SU-DHL-6 (cell line): ENCODE results near the gene OSBPL2.

Experiments used
- H2AFZ ChIP-seq: fragments of 200-600 bp; sonication (generic); 2 replicates; pipeline ENCODE4 v1.6.1; 2014; ENCODE audit warnings: low read depth, mild to moderate bottlenecking, moderate library complexity, mixed read lengths, antibody characterized with exemption, low read length; ENCODE audit not compliant: severe bottlenecking
- H3F3A ChIP-seq: fragments of 200-600 bp; shearing (Covaris generic); 2 replicates; pipeline ENCODE4 v1.6.0; 2016; ENCODE audit warnings: antibody characterized with exemption, mild to moderate bottlenecking; ENCODE audit not compliant: insufficient read depth
- H3K27ac ChIP-seq: fragments of 200-600 bp; sonication (generic); 2 replicates; pipeline ENCODE4 v1.5.1; 2016; ENCODE audit warnings: low read depth, mild to moderate bottlenecking, low read length, moderate library complexity, mixed read lengths
- H3K27me3 ChIP-seq: fragments of 200-600 bp; sonication (generic), shearing (Covaris generic); 2 replicates; pipeline ENCODE4 v1.6.0; 2014; ENCODE audit warnings: mild to moderate bottlenecking, low read length
- H3K36me3 ChIP-seq: fragments of 200-600 bp; sonication (generic); 2 replicates; pipeline ENCODE4 v1.6.1; 2014; ENCODE audit warnings: mild to moderate bottlenecking, low read length, mixed read lengths
- H3K4me2 ChIP-seq: fragments of 300-600, 200-600 bp; shearing (Covaris generic), sonication (generic); 2 replicates; pipeline ENCODE4 v1.6.0; 2014; ENCODE audit warnings: low read length, low read depth, mild to moderate bottlenecking; ENCODE audit not compliant: poor library complexity, severe bottlenecking
- H3K4me3 ChIP-seq: fragments of 200-600 bp; sonication (generic); 2 replicates; pipeline ENCODE4 v1.5.1; 2014; ENCODE audit warnings: antibody characterized with exemption, low read length, mild to moderate bottlenecking, mixed read lengths; ENCODE audit not compliant: insufficient read depth, poor library complexity, severe bottlenecking
- H3K79me2 ChIP-seq: fragments of 200-600 bp; sonication (generic); 2 replicates; pipeline ENCODE4 v1.6.1; 2014; ENCODE audit warnings: mild to moderate bottlenecking, low read length, moderate library complexity; ENCODE audit not compliant: insufficient read depth
- H3K9ac ChIP-seq: fragments of 200-600 bp; sonication (generic); 2 replicates; pipeline ENCODE4 v1.7.0; 2014; ENCODE audit warnings: mild to moderate bottlenecking, low read length
- H3K9me2 ChIP-seq: fragments of 200-600 bp; sonication (generic); replicated peaks from 2 replicates; pipeline ENCODE4 v1.6.1; 2014; ENCODE audit warnings: low read length; ENCODE audit not compliant: insufficient read depth
- H3K9me3 ChIP-seq: fragments of 200-600 bp; sonication (generic); 2 replicates; pipeline ENCODE4 v1.6.1; 2014; ENCODE audit warnings: low read length, mixed read lengths; ENCODE audit not compliant: insufficient read depth
- H4K20me1 ChIP-seq: fragments of 200-600 bp; sonication (generic); 2 replicates; pipeline ENCODE4 v1.6.1; 2014; ENCODE audit warnings: low read depth, mild to moderate bottlenecking, antibody characterized with exemption, low read length, moderate library complexity, mixed read lengths
- CTCF ChIP-seq: fragments of 200-600 bp; sonication (generic); IDR thresholded peaks from one replicate; pipeline ENCODE4 v1.5.1; 2017; ENCODE audit warnings: antibody characterized with exemption, mild to moderate bottlenecking, low read length, moderate library complexity; ENCODE audit not compliant: insufficient read depth, poor library complexity, severe bottlenecking
- EZH2phosphoT487 ChIP-seq: fragments of 200-600 bp; sonication (generic), shearing (Covaris generic); conservative IDR thresholded peaks from 2 replicates; pipeline ENCODE4 v1.6.1; 2018; ENCODE audit warnings: mild to moderate bottlenecking, antibody characterized with exemption, low read length, moderate library complexity, mixed read lengths

Gene OSBPL2

GRCh38 chr20:62292108-62292507 is 53.8 kb downstream of the OSBPL2 start:
- Histone ChIP-seq H3K36me3 (no peaks in the 10 kb centered on the region), H3K27ac (no peak overlapping the region)

DNA sequence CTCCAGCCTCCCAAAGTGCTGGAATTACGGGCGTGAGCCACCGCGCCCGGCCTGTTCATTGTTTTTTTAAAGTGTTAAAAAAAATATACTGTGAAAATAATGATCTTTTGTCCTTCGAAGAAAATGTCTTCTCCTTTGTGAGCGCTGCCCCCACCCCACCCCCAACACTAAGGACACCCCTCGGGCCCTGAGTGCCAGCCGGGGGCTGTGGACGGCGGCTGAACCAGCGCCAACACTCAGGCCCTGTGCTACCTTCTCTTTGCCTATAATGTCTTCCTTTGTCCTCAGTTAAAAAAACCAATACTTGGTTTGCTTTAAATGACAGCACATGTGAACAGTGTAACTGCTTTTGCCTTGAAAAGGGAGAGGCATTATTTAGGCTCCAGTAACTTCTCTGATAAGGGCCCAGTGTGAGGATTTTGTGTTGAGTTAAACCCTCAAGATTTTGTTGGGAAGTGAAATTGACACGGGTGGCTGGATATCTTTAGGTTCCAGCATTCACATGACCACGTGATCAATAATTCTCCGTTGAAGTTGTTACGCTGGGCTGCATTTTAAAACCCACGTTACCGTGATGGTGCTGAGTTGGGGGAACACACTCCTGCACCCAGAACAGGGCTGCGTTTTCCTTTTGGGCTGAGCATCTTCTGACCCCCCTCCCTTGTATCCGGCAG is 54.9 kb downstream of the OSBPL2 start:
- Histone ChIP-seq H2AFZ (no peak overlapping the region), H3K27me3 (no peaks in the 10 kb centered on the region), H3K9me2 (no peaks in the 10 kb centered on the region), H3K9me3 (no peaks in the 10 kb centered on the region), H3F3A (no peaks in the 10 kb centered on the region), H4K20me1 (no peaks in the 10 kb centered on the region), H3K4me3 (no peak overlapping the region), H3K9ac (no peak overlapping the region), H3K79me2 (no peaks in the 10 kb centered on the region), H3K27ac (no peak overlapping the region), H3K36me3 (no peaks in the 10 kb centered on the region), H3K4me2 (no peak overlapping the region)
- no peak for TF ChIP-seq EZH2phosphoT487
- no peak for TF ChIP-seq CTCF

More at GRCh38 chr20:62292108-62292507, 53.8 kb downstream of the OSBPL2 start:
- H3K9me2 ChIP-seq = no peaks in the 10 kb centered on the region
- H3K4me3 ChIP-seq = no peak overlapping the region
- no peaks in the 10 kb centered on the region for H3K79me2 ChIP-seq
- H3K9ac ChIP-seq = no peak overlapping the region
- no peaks in the 10 kb centered on the region for H4K20me1 ChIP-seq
- H3F3A ChIP-seq = no peaks in the 10 kb centered on the region
- TF ChIP-seq CTCF = no peak
- no peak for TF ChIP-seq EZH2phosphoT487
- no peaks in the 10 kb centered on the region for H3K27me3 ChIP-seq
- H2AFZ ChIP-seq = no peak overlapping the region
- H3K9me3 ChIP-seq = no peaks in the 10 kb centered on the region
- no peak overlapping the region for H3K4me2 ChIP-seq

DNA sequence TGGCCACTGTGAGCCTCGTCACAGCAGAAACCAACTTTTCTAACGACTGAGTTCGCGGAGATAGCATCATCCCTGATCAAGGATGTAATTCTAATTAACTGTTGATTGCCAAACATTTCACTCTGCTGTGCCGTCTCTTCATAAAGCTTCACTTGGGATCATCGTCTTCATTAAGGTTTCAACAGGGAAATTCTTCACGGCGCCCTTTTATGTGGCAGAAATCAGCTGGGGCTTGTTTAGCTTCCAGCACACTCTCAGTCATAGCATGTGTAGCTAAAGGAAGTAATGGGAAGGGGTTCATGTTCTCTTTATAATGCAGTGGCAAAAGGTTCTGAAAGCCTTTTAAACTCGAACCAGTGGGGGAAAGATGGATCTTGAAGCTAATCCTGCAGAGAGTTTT is 55.6 kb downstream of the OSBPL2 start:
- H2AFZ ChIP-seq = no peak overlapping the region
- H3K27ac ChIP-seq = no peak overlapping the region
- no peaks in the 10 kb centered on the region for H3K27me3 ChIP-seq
- H3K4me2 ChIP-seq = no peak overlapping the region
- no peaks in the 10 kb centered on the region for H4K20me1 ChIP-seq
- no peak overlapping the region for H3K4me3 ChIP-seq
- TF ChIP-seq CTCF (no peak), EZH2phosphoT487 (no peak)
- H3F3A ChIP-seq = no peaks in the 10 kb centered on the region
- H3K9ac ChIP-seq = no peak overlapping the region
- H3K9me3 ChIP-seq = no peaks in the 10 kb centered on the region
- H3K79me2 ChIP-seq = no peaks in the 10 kb centered on the region
- no peaks in the 10 kb centered on the region for H3K36me3 ChIP-seq
- no peaks in the 10 kb centered on the region for H3K9me2 ChIP-seq
